ENCODE measurements around the gene AQP12B. TPM values are rescaled to one million over a fixed set of nuclear protein-coding genes. Genes with fewer than 3 reads are reported as not detected.

Gene AQP12B
- total and polyA plus RNA-seq, 2 of the 8 experiments (the other 6 are each of a cell fraction or from before 2014, with no cell fraction given) = not detected

DNA sequence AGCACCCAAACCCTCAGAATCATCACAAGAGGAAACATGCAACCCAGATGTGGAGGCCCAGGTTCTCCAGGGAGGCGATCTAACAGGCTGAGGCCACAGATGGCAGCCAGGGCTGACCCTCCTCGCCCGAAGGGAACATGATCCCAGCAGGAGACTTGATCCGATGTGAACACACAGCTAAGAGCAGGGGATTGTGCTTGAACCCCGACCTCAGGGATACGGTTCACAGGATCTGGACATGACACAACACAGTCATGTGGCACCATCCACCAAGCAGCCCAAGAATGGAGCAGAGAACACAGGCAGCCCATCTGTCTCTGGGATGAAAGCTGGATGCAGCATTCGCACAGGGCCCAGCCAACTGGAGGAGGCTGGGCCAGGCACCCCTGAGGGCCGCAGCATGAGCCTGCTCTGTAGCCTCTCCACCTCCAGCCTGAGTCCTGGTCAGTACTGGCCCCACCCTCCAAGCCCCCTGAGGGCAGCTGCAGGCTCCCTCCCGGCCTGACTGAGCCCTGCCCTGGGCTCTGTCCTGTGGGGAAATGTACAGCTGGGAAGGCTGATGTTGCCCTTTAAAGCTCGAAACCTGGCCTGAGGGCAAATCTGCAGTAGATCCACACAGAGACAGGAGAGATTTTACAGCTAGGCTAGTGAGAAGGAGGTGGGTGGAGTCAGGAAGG lies 48.0 kb upstream of the AQP12B start (continued):
- no peak for TF ChIP-seq EP300 (IDR thresholded peaks at IDR 0.05; ENCODE audit: borderline replicate concordance in 1 of 2, low read depth in 2 of 2, low read length in 2 of 2)
- no peak for TF ChIP-seq JUND (IDR thresholded peaks at IDR 0.05; ENCODE audit: low read length)
- TF ChIP-seq, protein P1, sequence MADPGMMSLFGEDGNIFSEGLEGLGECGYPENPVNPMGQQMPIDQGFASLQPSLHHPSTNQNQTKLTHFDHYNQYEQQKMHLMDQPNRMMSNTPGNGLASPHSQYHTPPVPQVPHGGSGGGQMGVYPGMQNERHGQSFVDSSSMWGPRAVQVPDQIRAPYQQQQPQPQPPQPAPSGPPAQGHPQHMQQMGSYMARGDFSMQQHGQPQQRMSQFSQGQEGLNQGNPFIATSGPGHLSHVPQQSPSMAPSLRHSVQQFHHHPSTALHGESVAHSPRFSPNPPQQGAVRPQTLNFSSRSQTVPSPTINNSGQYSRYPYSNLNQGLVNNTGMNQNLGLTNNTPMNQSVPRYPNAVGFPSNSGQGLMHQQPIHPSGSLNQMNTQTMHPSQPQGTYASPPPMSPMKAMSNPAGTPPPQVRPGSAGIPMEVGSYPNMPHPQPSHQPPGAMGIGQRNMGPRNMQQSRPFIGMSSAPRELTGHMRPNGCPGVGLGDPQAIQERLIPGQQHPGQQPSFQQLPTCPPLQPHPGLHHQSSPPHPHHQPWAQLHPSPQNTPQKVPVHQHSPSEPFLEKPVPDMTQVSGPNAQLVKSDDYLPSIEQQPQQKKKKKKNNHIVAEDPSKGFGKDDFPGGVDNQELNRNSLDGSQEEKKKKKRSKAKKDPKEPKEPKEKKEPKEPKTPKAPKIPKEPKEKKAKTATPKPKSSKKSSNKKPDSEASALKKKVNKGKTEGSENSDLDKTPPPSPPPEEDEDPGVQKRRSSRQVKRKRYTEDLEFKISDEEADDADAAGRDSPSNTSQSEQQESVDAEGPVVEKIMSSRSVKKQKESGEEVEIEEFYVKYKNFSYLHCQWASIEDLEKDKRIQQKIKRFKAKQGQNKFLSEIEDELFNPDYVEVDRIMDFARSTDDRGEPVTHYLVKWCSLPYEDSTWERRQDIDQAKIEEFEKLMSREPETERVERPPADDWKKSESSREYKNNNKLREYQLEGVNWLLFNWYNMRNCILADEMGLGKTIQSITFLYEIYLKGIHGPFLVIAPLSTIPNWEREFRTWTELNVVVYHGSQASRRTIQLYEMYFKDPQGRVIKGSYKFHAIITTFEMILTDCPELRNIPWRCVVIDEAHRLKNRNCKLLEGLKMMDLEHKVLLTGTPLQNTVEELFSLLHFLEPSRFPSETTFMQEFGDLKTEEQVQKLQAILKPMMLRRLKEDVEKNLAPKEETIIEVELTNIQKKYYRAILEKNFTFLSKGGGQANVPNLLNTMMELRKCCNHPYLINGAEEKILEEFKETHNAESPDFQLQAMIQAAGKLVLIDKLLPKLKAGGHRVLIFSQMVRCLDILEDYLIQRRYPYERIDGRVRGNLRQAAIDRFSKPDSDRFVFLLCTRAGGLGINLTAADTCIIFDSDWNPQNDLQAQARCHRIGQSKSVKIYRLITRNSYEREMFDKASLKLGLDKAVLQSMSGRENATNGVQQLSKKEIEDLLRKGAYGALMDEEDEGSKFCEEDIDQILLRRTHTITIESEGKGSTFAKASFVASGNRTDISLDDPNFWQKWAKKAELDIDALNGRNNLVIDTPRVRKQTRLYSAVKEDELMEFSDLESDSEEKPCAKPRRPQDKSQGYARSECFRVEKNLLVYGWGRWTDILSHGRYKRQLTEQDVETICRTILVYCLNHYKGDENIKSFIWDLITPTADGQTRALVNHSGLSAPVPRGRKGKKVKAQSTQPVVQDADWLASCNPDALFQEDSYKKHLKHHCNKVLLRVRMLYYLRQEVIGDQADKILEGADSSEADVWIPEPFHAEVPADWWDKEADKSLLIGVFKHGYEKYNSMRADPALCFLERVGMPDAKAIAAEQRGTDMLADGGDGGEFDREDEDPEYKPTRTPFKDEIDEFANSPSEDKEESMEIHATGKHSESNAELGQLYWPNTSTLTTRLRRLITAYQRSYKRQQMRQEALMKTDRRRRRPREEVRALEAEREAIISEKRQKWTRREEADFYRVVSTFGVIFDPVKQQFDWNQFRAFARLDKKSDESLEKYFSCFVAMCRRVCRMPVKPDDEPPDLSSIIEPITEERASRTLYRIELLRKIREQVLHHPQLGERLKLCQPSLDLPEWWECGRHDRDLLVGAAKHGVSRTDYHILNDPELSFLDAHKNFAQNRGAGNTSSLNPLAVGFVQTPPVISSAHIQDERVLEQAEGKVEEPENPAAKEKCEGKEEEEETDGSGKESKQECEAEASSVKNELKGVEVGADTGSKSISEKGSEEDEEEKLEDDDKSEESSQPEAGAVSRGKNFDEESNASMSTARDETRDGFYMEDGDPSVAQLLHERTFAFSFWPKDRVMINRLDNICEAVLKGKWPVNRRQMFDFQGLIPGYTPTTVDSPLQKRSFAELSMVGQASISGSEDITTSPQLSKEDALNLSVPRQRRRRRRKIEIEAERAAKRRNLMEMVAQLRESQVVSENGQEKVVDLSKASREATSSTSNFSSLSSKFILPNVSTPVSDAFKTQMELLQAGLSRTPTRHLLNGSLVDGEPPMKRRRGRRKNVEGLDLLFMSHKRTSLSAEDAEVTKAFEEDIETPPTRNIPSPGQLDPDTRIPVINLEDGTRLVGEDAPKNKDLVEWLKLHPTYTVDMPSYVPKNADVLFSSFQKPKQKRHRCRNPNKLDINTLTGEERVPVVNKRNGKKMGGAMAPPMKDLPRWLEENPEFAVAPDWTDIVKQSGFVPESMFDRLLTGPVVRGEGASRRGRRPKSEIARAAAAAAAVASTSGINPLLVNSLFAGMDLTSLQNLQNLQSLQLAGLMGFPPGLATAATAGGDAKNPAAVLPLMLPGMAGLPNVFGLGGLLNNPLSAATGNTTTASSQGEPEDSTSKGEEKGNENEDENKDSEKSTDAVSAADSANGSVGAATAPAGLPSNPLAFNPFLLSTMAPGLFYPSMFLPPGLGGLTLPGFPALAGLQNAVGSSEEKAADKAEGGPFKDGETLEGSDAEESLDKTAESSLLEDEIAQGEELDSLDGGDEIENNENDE (IDR thresholded peaks at IDR 0.05; ENCODE audit: insufficient replicate concordance, low read length) = no peak
- TF ChIP-seq CHD2 (IDR thresholded peaks at IDR 0.05; ENCODE audit: low read length) = no peak
- no peak for TF ChIP-seq SRF (IDR thresholded peaks at IDR 0.05; ENCODE audit: low read depth, low read length)
